ENCODE data around the gene RTCA.
"Not testable (repeated sequence)": the region's sequence is repeated elsewhere in the genome, so short reads cannot be mapped to it uniquely, and the experiment has no call there.

The RTCA gene

DNA sequence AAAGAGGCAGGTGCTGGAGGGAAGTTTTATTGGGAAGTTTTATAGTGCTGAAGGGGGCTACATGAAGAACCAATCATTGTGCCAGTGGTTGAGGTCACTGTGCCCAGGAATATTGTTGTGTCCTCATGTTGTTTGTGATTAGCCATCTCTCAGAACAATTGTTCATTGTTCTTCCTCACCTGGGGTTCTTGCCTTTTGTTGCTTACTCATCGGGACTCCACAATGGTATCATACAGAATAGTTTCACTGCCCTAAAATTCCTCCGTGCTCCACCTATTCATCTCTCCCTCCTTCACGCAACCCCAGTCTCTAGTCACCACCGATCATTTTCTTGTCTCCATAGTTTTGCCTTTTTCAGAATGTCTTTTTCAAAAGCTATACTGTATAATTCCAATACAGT, 47.4 kb downstream of the RTCA start:
- no peak for DNase-seq

DNA sequence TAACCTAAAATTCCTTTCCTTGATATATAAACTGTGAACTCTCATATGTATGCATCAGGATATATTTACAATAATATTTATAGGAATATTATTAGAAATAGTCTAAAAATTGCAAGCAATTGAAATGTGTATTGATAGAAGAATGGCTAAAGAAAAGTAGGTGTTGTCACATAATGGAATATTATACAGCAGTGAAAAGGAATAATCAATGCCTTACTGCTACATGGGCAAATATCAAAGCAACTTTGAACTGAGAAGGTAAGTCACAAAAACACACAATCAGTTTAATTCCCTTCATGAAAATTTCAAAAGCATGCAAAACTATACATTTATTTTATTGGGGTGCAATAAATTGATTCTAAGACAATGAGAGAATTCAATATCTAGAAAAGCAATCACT, 50.6 kb downstream of the RTCA start:
- DNase-seq: no peak

DNA sequence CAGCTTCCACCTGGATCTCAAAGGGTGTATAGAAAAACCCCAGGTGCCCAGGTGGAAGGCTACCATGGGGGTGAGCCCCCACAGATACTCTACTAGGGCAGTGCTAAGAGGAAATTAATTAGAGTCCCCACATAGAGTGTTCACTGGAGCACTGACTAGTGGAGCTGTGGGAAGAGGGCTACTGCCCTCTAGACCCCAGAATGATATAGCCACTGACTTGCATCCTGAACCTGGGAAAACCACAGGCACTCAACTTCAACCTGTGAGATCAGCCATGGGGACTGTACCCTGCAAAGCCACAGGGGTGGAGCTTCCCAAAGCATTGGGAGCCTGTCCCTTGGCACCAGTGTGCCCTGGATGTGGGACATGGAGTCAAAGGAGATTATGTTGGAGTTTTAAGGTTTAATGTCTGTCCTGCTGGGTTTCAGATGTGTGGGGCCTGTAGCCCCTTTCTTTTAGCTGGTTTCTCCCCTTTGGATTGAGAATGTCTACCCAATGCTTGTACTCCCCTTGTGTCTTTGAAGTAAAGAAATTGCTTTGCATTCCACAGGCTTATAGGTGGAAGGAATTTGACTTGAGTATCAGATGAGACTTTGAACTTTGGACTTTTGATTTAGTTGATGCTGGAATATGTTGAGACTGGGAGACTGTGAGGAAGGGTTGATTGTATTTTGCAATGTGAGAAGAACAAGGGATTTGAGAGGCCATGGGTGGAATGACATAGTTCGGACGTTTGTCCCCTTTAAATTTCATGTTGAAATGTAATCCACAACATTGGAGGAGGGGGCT, 54.5 kb downstream of the RTCA start:
- DNase-seq: no peak

- no peak for DNase-seq
These were observed 55.1 kb downstream of the RTCA start for GRCh38 chr1:100321100-100321493.

GRCh38 chr1:100321506-100321905, 55.5 kb downstream of the RTCA start:
- DNase-seq: no peak

DNA sequence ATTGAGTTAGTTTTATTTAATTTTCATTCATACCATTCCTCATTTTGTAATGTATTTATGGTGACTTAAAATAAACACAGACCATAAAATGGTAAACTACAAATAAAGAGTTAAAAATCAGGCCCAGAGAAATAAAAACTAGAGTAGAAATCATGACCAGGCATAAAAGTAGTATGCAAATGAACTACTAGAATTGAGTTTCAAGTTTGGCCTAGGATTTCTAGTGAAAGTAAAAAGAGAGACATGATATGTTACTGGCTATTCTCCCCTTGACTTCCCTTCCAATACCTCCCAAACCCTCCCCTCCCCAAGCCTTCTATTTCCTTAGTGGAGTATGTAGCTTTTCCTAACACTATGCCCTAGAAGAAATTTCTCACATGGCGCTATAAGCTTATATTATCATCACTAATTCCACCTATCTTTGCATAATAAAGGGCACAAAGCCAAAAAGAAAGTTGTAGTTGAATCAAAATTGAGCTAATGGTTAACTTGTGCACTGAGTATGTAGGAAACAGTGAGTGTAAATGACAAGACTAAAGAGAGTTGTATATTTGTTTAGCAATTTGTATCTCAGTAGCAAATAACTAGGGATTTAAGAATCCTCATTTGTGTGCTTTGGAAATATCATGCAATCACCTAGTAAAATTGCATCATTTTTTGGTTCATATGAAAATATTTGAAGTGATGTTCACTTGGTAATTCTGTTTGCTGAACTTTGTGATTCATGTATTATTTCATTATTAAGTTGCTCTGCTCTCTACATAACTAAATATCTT, 56.6 kb downstream of the RTCA start:
- no peak for DNase-seq

GRCh38 chr1:100323419-100324106, 57.5 kb downstream of the RTCA start:
- no peak for DNase-seq

DNA sequence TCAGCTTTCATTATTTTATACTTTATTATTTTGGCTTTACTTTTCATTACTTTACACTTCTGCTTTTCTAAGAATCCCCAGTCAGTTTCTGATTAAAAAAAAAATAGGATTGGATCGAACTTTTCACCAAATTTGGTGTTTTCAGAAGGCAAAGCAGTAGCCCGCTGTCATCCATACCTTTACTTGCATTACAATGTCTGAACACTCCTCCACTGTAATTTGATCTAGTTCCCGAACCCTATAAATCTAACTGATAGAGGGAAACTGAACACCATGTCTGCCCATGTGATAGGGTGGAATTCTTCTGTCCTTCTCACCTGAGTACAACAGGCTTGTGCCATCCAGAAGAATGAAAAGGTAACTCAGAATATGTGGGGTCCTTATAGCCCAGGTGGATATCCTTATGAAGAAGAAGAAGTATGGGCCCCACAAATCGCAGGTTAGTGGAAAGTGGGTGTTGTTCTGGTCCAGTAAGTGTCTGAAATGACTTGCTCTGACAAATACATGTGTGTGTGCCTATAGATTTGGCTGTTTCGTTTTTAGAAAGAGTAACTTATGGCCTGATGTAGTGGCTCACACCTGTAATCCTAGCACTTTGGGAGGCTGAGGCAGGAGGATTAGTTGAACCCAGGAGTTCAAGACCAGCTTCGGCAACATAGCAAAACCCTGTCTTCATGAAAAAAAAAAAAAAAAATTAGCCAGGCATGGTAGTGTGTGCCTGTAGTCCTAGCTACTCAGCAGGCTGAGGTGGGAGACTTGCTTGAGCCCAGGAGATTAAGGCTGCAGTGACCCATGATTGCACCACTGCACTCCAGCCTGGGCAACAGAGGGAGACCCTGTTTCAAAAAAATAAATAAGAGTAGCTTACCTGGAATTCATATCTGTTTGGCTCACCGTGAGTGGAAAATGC, 59.7 kb downstream of the RTCA start:
- DNase-seq: no peak

- DNase-seq: not testable (repeated sequence)
These were observed 60.3 kb downstream of the RTCA start for GRCh38 chr1:100326325-100326670.

GRCh38 chr1:100328133-100328532, 62.1 kb downstream of the RTCA start:
- DNase-seq: no peak

DNA sequence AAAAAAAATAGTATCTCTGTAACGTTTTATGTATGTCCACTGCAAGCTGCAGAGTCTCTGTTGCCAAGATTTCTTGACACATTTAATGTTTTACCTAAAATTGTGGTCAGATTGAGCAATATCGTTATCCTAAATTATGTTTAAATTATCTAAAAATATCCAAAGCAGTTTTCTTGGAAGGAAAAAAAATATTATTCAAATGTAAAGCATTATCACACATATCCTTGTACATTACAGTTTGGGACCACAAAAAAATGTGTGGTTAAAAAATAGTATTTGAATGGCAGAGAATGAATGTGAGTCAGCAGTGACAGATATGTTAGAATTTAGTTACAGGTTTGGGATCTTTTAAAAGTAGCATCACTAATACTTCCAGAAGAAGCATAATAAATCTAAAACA, 65.1 kb downstream of the RTCA start:
- DNase-seq: not testable (repeated sequence)

DNA sequence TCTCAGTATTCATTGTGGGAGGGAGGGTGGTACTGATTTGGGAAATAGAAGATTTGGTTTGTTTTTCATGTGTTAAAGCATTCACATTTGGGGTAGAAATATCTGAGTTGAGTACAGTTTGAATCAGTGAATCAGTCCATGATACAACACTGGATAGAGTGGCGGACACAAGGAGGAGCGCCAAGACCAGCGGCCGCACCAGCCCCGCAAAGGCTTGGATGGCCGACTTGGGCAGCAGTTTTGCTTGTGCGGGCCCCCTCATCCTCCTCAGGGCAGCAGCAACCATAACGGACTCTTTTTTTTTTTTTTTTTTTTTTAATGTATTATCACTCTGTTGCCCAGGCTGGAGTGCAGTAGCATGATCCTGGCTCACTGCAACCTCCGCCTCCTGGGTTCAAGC, 66.3 kb downstream of the RTCA start:
- no peak for DNase-seq

GRCh38 chr1:100335436-100335835, 69.4 kb downstream of the RTCA start:
- no peak for DNase-seq

GRCh38 chr1:100337878-100338277, 71.9 kb downstream of the RTCA start:
- DNase-seq: not testable (repeated sequence)

DNA sequence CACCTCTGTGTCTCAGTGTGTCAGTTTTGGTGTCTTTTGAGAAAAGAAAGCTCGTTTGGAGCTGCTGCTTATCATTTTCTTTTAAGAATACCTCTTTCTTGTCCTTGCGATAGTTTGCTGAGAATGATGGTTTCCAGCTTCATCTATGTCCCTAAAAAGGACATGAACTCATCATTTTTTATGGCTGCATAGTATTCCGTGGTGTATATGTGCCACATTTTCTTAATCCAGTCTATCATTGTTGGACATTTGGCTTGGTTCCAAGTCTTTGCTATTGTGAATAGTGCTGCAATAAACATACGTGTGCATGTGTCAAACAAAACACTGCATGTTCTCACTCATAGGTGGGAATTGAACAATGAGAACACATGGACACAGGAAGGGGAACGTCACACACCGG, 73.7 kb downstream of the RTCA start:
- DNase-seq: not testable (repeated sequence)

- DNase-seq: no peak
These were observed 74.5 kb downstream of the RTCA start for GRCh38 chr1:100340494-100340893.

DNA sequence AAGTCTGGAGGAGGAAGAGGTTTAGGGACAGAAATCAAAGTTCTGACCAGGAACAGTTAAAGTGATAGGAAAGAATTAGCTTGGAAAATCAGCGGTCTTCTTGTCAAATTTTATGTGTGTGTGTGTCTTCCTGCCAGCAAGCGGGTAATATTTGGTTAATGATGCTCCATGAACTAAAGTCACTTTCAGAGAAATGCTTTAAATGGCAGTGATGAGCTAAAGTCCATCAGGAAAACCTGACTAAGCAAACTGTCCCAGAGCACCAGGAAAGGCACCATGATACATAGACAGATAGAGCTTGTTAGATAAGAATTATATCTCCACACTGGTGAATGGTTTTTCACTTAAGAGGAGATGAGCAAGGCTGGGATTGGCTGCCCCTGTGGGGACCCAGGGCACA, 76.3 kb downstream of the RTCA start:
- DNase-seq: no peak
